ENCODE data around the gene TRAP1.

DNA sequence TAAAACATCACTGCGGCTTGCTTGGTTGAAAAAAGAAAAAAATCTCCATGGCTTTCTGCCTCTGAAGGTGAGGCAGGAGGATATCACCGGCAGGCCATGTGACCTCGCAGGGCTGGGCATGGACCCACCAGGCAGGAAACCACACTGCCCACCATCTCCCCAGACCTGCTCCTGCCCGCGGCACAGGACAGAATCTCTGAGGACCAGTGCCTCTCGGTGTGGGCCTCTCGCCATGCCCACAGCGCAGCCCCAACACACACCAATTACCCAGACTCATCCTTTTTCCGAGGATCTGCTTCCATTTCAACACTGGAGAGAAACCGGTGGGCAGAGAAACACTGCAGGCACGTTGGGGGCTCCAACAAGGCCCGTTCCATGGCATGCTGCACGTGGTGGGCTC, 46.6 kb downstream of the TRAP1 start:
- TF ChIP-seq, protein P1, sequence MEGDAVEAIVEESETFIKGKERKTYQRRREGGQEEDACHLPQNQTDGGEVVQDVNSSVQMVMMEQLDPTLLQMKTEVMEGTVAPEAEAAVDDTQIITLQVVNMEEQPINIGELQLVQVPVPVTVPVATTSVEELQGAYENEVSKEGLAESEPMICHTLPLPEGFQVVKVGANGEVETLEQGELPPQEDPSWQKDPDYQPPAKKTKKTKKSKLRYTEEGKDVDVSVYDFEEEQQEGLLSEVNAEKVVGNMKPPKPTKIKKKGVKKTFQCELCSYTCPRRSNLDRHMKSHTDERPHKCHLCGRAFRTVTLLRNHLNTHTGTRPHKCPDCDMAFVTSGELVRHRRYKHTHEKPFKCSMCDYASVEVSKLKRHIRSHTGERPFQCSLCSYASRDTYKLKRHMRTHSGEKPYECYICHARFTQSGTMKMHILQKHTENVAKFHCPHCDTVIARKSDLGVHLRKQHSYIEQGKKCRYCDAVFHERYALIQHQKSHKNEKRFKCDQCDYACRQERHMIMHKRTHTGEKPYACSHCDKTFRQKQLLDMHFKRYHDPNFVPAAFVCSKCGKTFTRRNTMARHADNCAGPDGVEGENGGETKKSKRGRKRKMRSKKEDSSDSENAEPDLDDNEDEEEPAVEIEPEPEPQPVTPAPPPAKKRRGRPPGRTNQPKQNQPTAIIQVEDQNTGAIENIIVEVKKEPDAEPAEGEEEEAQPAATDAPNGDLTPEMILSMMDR (IDR thresholded peaks at IDR 0.05; ENCODE audit: low read depth, low read length) = no peak
- no peak for TF ChIP-seq EZH2phosphoT487 (IDR thresholded peaks at IDR 0.05; ENCODE audit: low read depth)
